NB4 (cell line): Measurements from ENCODE around the gene TNNI3K.

Source experiments
- MYC ChIP-seq: IDR thresholded peaks from 2 replicates; pipeline ENCODE4 v1.6.1; 2011; ENCODE audit warnings: low read depth, low read length
- TF ChIP-seq, protein P1 (sequence below): IDR thresholded peaks from one replicate; pipeline ENCODE4 v1.5.1; 2012; ENCODE audit warnings: low read depth, low read length

DNA sequence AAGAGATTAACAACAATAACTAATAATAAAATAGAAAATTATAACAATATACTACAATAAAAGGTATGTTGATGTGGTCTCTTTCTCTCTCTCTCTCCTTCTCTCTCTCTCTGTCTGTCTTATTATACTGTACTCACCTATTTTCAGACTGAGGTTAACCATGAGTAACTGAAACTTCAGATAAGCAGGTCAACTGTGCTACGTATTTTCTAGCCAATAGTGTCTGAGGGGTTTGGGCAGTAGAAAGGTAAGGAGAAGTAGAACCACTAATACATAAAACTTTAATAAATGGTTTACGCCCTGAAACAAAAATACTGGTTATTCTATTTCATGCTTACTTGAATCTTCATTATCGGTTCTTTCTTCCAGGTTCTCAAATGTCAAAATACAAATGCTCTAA is 348.2 kb downstream of the TNNI3K start:
- TF ChIP-seq, protein P1, sequence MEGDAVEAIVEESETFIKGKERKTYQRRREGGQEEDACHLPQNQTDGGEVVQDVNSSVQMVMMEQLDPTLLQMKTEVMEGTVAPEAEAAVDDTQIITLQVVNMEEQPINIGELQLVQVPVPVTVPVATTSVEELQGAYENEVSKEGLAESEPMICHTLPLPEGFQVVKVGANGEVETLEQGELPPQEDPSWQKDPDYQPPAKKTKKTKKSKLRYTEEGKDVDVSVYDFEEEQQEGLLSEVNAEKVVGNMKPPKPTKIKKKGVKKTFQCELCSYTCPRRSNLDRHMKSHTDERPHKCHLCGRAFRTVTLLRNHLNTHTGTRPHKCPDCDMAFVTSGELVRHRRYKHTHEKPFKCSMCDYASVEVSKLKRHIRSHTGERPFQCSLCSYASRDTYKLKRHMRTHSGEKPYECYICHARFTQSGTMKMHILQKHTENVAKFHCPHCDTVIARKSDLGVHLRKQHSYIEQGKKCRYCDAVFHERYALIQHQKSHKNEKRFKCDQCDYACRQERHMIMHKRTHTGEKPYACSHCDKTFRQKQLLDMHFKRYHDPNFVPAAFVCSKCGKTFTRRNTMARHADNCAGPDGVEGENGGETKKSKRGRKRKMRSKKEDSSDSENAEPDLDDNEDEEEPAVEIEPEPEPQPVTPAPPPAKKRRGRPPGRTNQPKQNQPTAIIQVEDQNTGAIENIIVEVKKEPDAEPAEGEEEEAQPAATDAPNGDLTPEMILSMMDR: no peak
- TF ChIP-seq MYC: no peak
